T-helper 2 cell treated with Interferon-gamma antibody and Interleukin-4, amounts not matched to agents 100 ng/mL and 5 ng/mL, for 36 hours (primary cell): ENCODE data around the gene GOLGA6L2. TPM values are rescaled to one million over a fixed set of nuclear protein-coding genes. Genes with fewer than 3 reads are reported as not detected.

Experiments
- intact Hi-C: fragments of 100-400 bp; cut with micrococcal nuclease; formaldehyde crosslinking; loops from one replicate; pipeline ENCODE4 v1.15.1; 2023
- total RNA-seq: library from RNA; stranded (reverse); gene quantifications from 2 replicates; pipeline ENCODE4 v1.2.3, GENCODE V29; 2022

GOLGA6L2 gene
- total RNA-seq, 1 donor from 2014 or later, result not detected

GRCh38 chr15:23395030-23395692 lies 51.9 kb downstream of the GOLGA6L2 start:
- intact Hi-C loops, result no loop called here

Other genes starting within 250 kb of the GOLGA6L2 start
- gene GOLGA6L26, start 113.0 kb downstream of the GOLGA6L2 start, total RNA-seq, result not detected in 2 replicates
- 0.80 TPM in 2 replicates for gene GOLGA8S, start 92.5 kb downstream of the GOLGA6L2 start, total RNA-seq
- gene MKRN3, start 118.4 kb upstream of the GOLGA6L2 start, total RNA-seq, result 1.7 and 1.9 TPM in 2 replicates
- not detected in 2 replicates for gene MAGEL2, start 200.6 kb upstream of the GOLGA6L2 start, total RNA-seq
- gene NDN, start 240.1 kb upstream of the GOLGA6L2 start, total RNA-seq, result 3.3 and 4.0 TPM in 2 replicates